HG02588 (cell line): ENCODE results near the gene NIPBL.
"Not testable (repeated sequence)": the region's sequence is repeated elsewhere in the genome, so short reads cannot be mapped to it uniquely, and the experiment has no call there.

Experiments
- ATAC-seq: cut with Tn5 transposase; IDR thresholded peaks from one replicate; pipeline ENCODE4 v1.9.1; 2021; ENCODE audit warnings: mild to moderate bottlenecking, moderate library complexity; ENCODE audit not compliant: unreplicated experiment

The NIPBL gene

DNA sequence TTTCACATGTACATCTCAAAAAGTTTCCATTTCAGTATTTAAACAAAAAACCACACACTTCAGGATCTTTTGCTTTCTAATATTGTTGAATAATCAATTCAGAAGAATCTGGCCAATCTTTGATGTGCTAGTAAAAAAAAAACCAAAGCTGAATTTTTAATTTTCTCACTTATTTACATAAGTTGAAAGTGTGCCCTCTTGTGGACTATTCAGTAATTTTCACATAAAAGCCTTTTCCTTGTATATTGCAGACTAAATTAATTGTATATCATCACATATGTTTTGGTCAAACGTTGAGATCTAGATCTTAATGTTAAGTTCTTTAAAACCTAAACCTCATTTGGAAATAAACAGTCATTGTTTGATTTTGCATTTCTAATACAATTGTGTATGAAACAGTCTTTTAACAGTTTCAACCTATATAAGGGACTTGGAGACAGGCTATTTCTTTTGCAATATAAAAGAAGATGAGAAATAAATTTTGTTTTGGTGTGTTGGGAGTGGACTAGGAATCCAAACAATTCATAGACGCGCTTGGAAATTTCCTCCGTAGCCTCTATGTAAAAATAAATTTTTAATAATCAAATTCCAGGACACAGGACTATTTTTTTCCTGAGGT, 68.1 kb downstream of the NIPBL start:
- ATAC-seq: no peak

DNA sequence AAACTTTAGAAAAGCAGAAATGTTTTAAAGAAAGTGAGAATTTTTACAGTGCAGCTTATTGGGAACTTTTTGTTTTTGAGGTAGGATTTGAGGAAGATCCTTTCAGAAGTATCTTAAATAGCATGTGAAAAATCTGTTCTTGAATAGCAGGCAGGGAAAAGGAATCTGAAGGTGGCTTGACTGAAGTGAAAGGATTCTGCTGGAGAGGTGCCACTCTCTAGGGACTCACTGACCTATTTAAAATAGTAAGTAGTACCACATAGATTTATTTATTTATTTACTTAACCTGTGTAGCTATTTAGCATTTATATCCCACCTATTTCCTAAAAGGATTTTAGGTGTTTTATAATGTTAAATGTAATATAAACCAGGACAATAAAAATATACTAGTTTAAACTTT, 69.1 kb downstream of the NIPBL start:
- no peak for ATAC-seq

DNA sequence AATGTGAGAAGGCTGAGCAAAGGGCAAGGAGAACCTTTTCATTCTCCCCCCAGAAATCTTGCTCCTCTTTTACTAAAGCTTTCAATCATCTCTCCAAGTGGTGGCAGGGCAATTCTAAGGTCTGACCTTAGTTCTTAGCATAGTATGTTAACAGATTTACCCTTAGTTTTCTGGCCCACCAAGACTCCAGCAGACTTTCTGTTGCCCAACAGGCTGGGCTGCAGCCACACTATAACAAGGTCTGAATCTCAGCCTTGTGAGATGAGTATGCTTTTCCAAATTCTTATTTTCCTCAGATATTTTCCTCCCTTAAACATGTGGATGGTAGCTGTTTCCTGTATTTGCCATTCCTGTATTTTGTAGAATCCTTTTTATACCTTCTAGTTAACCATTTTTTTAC, 69.5 kb downstream of the NIPBL start:
- ATAC-seq: no peak

DNA sequence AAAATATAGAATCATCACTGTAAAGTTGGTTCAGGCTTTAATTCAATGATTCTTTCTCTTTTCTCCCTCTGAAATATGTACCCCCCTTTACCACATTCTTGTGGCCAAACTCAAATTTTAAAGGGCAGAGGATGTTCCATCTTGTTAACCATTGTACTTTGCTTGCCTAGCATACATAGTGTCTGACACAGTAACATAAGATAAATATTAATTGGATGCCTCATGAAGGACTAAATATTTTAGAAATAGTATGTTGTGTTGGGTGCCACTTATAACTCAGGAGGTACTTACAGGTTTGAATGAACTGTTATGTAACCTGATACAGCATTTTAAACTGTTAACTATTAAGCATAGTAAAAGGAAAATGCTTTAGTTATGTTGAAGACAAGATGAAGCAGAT, 71.5 kb downstream of the NIPBL start:
- ATAC-seq: no peak

DNA sequence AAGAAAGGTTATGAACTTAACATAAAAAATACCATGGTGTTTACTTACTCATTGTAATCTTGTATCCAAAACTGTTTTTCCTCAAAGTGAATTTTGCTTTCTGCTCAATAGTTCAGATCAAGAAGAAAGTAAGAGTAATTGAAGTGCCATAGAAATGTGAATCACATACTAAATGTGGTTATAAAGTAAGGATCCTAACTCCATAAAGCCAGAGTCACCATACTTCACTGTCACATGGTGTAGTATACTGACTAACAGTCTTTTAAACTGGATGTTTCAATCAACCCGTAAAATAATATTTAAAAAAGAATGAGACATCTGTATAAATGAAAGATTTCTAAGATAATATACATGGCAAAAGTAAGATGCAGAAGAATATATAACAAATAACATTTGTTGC, 72.1 kb downstream of the NIPBL start:
- no peak for ATAC-seq

DNA sequence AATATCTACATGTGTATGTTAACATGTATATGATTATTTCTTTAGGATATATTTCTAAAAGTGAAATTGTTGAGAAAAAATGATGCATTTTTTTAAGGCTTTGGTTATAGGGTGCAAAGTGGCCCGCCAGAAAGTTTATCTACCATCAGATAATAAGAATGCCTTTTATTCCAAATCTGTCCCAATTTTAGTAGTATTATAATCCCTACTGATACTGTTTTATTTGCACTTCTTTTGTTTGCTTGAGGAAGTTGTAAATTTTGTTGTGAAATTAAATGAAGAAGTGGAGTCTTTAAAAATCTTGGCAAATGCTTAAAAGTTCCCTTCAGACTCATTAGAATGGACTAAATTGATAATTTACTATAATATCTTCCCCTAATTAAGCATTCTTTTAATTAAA, 73.0 kb downstream of the NIPBL start:
- ATAC-seq: no peak

DNA sequence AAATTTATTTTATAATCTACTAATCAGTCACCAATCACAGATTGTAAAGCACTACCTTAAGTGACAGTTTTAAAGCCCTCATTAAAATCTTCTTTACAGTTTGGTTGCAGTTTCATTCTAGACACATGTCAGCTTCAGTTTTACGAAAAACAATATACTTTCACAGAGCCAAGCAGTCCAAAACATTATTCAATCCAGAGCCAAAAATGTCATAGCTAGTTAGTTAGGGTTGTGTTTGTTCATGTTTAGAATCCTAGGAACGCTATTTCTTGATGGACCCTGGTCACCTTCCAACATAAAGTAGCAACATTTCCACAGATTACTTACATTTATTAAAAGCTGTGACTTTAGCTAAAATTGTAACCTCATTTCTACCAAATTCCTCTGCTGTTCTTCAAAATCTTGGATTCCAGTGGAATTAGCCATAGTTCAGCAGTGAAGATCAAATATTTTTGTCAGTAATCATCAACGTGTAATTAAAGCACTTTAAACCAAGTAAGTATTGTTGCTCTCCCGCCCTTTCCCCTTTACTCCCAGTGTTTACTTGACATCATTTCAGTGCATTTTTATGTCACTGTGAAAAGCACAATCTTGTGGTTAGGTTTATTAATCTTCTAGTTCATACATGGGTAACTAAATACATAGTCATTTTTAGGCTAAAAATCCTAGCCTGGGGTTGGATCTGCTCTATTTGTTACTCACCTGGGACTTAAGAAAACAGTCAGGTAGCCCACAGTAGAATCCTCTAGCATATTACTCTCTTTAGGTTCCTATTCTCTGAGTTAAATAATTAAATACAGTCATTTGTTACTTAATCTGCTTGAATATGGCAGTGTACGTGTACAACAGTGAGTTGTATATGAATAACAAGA, 74.3 kb downstream of the NIPBL start:
- no peak for ATAC-seq

DNA sequence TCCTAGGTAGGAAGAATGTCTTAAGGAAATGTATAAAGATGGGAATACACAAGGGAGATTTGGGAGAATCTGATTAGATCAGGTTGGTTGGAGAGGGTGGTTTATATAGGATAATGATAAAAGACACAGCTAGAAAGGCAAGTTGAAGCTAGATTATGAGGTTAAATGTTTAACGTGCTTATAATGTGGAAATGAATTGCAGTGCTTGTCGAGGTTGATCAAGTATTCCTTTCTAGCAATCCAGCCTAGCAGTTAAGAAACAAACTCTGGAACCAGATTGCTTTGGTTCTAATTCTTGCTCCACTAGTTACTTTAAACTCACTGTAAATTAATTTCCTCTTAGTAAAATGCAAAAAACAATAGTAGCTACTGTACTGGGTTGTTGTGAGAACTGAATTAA, 76.5 kb downstream of the NIPBL start:
- no peak for ATAC-seq

DNA sequence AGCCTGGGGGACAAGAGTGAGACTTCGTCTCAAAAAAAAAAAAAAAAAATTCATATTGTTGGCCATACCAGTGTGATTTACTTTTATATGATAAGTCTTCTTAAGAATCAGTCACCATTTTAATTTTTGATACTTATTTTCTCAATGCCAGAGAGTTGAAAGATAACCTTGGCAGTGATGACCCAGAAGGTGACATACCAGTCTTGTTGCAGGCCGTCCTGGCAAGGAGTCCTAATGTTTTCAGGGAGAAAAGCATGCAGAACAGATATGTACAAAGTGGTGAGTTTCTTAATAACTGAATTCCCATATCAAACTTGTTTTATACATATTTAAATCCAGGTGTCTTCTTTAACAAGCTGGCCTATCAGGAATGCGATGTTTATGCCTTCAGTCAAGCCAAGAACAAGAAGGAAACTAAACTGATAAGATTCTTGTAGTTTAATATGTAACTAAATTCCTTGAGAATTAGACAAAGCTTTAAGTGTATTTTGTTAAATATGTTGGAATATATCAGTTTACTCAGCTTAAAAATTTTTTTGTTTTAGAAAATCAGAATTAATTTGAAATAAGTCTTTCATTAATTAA, 81.5 kb downstream of the NIPBL start:
- ATAC-seq: no peak

DNA sequence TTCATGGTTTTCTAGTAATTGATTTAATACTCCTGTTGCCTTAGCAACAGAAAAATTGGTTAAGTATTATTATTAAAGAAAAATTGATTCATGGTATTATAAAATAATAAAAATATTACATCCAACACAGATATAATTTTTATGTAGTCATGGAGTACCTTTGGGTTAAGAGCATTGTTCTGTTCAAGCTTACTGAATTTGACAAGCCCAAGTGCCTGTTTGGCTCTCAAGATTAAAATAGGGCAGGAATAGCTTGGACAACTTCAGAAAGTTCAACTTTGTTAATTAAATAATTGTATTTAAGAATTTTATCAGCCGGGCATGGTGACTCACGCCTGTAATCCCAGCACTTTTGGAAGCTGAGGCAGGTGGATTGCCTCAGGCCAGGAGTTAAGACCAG, 82.0 kb downstream of the NIPBL start:
- no peak for ATAC-seq

DNA sequence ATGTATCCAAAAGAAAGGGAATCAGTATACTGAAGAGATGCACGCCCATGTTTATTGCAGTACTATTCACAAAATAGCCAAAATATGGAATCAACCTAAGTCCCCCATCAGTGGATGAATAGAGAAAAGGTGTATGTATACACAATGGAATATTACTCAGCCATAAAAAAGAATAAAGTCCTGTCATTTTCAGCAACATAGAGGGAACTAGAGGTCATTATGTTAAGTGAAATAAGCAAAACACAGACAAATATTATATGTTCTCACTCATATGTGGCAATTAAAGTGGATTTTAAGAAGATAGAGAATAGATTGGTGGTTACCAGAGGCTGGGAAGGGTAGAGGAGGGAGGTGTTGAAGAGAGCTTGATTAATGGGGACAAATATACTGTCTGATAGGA, 88.6 kb downstream of the NIPBL start:
- no peak for ATAC-seq

DNA sequence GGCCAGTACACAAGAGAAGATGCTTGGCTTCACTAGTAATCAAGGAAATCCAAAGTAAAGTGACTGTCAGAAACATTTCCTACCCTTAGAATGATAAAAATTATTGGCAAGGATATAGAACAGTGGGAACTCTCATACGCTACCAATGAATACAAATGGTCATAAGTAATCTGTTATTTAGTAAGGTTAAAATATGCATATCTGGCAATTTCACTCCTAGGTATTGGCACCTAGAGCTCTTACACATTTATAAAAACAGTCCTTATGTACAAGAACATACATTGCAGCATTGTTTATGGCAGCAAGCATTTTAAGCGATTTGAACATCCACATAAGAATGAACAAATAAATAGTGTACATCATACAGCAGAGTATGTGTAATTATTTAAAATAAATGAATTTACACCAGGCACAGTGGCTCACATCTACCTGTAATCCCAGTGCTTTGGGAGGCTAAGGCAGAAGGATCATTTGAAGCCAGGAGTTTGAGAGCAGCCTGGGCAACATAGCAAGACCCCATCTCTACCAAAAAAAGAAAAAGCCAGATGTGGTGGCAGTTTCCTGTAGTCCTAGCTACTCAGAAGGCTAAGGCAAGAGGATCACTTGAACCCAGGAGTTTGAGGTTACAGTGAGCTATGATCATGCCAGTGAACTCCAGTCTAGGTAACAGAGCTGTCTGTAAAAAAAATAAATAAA, 93.3 kb downstream of the NIPBL start:
- ATAC-seq: no peak

DNA sequence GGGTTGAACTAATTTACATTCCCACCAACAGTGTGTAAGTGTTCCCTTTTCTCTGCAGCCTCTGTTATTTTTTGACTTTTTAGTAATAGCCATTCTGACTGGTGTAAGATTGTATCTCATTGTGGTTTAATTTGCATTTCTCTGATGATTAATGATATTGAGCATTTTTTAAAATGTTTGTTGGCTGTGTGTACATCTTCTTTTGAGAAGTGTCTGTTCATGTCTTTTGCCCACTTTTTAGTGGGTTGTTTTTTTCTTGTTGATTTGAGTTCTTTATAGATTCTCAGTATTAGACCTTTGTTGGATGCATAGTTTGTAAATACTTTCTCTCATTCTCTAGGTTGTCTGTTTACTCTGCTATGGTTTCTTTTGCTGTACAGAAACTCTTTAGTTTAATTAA, 101.6 kb downstream of the NIPBL start:
- no peak for ATAC-seq

DNA sequence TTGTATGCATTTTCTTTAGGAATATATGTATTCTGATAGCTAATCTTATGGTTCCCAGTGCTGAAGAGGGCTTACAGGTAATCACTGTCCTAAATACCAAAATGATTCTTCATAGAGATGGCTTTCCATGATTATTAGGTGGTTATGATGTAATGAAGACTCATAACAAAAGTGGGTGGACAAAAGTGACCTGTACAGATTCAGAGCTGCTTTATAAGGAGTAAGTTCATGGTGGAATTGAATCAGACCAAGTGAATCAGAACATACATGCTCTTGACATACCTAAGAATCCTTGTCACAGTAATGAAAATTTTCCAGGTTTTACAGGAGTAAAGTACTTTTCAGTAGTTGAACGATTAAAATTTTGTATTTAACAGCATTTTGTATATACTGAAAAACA, 105.6 kb downstream of the NIPBL start:
- ATAC-seq: no peak

DNA sequence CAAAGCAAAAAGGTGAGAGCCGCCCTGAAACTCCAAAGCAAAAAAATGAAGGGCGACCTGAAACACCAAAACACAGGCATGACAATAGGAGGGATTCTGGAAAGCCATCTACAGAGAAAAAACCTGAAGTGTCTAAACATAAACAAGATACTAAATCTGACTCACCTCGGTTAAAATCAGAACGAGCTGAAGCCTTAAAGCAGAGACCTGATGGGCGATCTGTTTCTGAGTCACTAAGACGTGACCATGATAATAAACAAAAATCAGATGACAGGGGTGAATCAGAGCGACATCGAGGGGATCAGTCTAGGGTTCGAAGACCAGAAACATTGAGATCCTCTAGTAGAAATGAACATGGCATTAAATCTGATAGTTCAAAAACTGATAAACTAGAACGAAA, 108.8 kb downstream of the NIPBL start:
- no peak for ATAC-seq

DNA sequence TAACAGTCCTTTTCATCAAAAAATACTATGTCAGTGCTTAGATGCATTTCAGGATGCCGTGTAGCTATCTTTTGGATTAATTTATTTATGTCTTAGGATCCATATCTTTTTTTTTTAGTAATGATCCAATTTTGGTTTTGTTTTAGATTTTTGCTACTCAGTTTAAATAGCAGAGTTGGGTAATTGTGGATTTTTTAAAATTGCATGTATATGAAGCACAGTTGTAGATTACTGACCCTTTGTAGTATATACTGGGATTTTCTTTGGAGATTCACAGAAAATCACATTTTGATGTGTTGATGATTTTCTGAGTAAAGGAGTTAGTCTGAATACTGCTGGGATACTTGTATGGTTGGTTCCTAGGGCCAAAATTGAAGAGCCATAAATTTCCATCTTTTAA, 111.8 kb downstream of the NIPBL start:
- ATAC-seq: no peak

DNA sequence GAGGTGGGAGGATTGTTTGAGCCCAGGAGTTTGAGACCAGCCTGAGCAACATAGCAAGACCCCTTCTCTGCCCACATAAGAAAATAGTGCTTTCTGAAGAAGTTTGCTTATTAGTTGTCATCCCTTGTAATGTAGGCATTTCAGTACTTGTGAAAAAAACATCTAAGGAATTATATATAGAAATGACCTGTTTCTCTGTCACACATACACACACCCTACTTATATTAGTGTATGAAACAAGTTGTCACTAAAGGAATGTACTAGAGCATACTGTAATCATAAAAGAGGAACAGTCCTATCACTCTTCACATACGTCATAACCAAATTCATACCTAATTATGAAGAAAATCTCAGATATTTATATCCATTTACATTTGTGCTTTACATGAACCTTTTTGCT, 122.0 kb downstream of the NIPBL start:
- no peak for ATAC-seq

DNA sequence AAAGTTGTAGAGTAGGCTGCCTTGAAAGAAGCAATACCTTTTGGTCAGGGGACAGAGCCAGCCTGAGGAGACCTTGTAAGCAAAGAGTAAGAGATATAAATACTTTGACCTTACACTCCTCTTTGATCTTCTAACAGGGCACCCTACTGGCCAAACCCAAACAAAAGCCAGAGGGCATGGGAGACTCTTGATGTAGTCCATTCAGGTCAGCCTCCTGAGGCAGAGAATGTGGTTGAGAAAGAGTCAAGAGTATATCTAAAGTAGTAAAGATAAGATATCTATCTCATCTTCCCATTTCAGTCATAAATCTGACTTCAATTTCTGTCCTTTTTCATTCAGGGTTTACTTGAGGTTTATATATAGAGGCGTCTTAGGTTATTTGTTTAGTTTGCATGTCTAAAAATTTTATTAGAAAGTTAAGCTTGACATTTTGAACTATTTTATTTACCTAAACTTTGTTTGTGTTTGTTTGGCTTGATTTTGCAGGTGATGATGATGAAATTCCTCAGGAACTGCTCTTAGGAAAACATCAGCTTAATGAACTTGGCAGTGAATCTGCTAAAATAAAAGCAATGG, 125.7 kb downstream of the NIPBL start:
- ATAC-seq: no peak

DNA sequence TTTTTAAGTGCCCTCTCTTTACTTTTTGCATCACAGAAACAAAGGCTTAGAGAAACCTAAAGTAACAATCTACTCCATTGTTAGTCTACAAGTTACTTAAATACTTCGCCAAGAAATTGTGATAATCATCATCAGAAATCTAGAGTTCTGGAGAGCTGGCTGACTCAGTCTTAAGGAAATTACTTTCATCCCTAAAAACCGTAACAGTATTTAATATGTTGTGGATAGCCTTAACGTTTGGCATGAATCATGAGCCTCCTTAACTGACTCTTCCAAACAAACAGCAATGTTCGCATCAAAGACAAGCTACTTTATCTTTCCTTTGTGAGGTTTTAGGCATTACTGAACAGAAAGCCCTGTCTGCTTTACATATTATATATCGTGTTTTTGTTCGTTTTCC, 128.7 kb downstream of the NIPBL start:
- no peak for ATAC-seq

DNA sequence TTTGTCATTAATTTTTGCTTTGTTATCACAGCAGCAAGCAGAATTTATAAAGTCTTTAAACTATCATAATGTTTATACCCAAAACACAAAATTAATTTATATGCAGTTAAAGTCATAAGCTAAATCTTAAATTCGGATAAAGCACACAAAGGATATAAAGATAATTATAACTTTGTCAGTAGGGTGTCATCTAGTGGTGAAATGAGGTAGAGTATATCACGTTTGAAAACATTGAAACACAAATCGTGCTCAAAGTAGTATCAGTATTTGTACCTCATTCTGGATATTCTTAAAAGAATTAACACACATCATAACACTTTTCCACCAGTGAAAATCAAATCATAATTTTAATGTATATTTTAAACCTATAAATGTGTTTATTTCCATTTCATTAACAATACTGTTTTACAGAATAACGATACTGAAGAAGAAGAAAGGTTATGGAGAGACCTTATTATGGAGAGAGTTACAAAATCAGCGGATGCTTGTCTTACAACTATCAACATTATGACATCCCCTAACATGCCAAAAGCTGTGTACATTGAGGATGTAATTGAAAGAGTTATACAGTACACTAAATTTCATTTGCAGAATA, 129.5 kb downstream of the NIPBL start:
- ATAC-seq: no peak

DNA sequence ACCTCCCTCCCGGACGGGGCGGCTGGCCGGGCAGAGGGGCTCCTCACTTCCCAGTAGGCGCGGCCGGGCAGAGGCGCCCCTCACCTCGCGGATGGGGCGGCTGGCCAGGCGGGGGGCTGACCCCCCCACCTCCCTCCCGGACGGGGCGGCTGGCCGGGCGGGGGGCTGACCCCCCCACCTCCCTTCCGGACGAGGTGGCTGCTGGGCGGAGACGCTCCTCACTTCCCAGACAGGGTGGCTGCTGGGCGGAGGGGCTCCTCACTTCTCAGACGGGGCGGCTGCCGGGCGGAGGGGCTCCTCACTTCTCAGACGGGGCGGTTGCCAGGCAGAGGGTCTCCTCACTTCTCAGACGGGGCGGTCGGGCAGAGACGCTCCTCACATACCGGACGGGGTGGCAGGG, 136.6 kb downstream of the NIPBL start:
- ATAC-seq: not testable (repeated sequence)
